RWPE2 (cell line): Measurements from ENCODE around the gene PEX14.
A peak's percentile ranks its signal among the peaks of the same experiment; 100 is the strongest.

Experiments
- ATAC-seq: fragments of 200-7000 bp; cut with Tn5 transposase; 3 replicates; pipeline ENCODE4 v1.9.1; 2021; ENCODE audit warnings: low read depth
- DNase-seq: peaks from one replicate; pipeline ENCODE4 v3.0.0-alpha.2; 2020; ENCODE audit warnings: low spot score
- H3K27ac ChIP-seq: fragments of 450-650 bp; 2 replicates; pipeline ENCODE4 v1.5.1; 2017; ENCODE audit warnings: mild to moderate bottlenecking; ENCODE audit not compliant: poor library complexity, severe bottlenecking
- H3K27me3 ChIP-seq: fragments of 250-450 bp; sonication (Bioruptor Pico); 2 replicates; pipeline ENCODE4 v1.5.1; 2021; ENCODE audit warnings: mild to moderate bottlenecking, moderate library complexity; ENCODE audit not compliant: insufficient read depth, poor library complexity, severe bottlenecking
- H3K36me3 ChIP-seq: fragments of 250-450 bp; sonication (Bioruptor Pico); 2 replicates; pipeline ENCODE4 v1.5.1; 2020; ENCODE audit warnings: low read depth, mild to moderate bottlenecking, moderate library complexity
- H3K4me1 ChIP-seq: fragments of 250-450 bp; sonication (Bioruptor Pico); 2 replicates; pipeline ENCODE4 v1.5.1; 2021; ENCODE audit warnings: mild to moderate bottlenecking, moderate library complexity; ENCODE audit not compliant: insufficient read depth, poor library complexity, severe bottlenecking
- H3K4me3 ChIP-seq: fragments of 250-450 bp; sonication (Bioruptor Pico); 2 replicates; pipeline ENCODE4 v1.5.1; 2021; ENCODE audit warnings: mild to moderate bottlenecking, moderate library complexity; ENCODE audit not compliant: severe bottlenecking
- H3K9me3 ChIP-seq: fragments of 250-450 bp; sonication (Bioruptor Pico); 2 replicates; pipeline ENCODE4 v1.5.1; 2021; ENCODE audit warnings: mild to moderate bottlenecking, moderate library complexity; ENCODE audit not compliant: severe bottlenecking
- TF ChIP-seq, protein P1 (sequence below): fragments of 450-650 bp; IDR thresholded peaks from one replicate; pipeline ENCODE4 v1.5.1; 2017; ENCODE audit warnings: mild to moderate bottlenecking, moderate library complexity; ENCODE audit not compliant: poor library complexity, severe bottlenecking

PEX14 gene

DNA sequence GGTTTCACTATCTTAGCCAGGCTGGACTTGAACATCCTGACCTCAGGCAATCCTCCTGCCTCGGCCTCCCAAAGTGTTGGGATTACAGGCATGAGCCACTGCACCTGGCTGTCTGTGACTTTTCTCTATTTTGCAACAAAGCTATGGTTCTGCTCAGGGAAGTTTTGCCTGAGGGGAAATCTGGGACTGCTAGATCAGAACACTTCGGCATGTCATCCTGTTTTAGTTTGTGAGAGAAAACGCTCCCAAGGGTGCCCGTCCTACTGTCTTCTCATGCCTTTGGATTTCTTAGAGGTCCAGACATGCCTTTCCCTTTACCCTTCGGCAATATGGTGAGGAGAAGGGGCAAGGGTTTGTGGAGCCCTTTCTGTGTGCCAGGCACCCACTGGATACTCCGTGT is 30.5 kb upstream of the PEX14 start:
- Histone ChIP-seq H3K4me3 (no peak overlapping the region), H3K27ac (no peak overlapping the region), H3K9me3 (no peaks in the 10 kb centered on the region), H3K27me3 (no peaks in the 10 kb centered on the region), H3K36me3 (peaks cover 14% of the 10 kb centered on the region), H3K4me1 (no peaks in the 10 kb centered on the region)
- DNase-seq, result no peak
- TF ChIP-seq, protein P1, sequence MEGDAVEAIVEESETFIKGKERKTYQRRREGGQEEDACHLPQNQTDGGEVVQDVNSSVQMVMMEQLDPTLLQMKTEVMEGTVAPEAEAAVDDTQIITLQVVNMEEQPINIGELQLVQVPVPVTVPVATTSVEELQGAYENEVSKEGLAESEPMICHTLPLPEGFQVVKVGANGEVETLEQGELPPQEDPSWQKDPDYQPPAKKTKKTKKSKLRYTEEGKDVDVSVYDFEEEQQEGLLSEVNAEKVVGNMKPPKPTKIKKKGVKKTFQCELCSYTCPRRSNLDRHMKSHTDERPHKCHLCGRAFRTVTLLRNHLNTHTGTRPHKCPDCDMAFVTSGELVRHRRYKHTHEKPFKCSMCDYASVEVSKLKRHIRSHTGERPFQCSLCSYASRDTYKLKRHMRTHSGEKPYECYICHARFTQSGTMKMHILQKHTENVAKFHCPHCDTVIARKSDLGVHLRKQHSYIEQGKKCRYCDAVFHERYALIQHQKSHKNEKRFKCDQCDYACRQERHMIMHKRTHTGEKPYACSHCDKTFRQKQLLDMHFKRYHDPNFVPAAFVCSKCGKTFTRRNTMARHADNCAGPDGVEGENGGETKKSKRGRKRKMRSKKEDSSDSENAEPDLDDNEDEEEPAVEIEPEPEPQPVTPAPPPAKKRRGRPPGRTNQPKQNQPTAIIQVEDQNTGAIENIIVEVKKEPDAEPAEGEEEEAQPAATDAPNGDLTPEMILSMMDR, result no peak
- ATAC-seq, result no peak

GRCh38 chr1:10444795-10445397 is 29.9 kb upstream of the PEX14 start:
- H3K4me3 ChIP-seq, result no peak overlapping the region
- no peak overlapping the region for H3K27ac ChIP-seq
- ATAC-seq (peak; percentile 35; the same call in 2 of the 3 replicates), DNase-seq (no peak)
- H3K27me3 ChIP-seq, result no peaks in the 10 kb centered on the region
- no peaks in the 10 kb centered on the region for H3K4me1 ChIP-seq
- peaks cover 14% of the 10 kb centered on the region for H3K36me3 ChIP-seq
- no peaks in the 10 kb centered on the region for H3K9me3 ChIP-seq
- TF ChIP-seq, protein P1, result no peak

DNA sequence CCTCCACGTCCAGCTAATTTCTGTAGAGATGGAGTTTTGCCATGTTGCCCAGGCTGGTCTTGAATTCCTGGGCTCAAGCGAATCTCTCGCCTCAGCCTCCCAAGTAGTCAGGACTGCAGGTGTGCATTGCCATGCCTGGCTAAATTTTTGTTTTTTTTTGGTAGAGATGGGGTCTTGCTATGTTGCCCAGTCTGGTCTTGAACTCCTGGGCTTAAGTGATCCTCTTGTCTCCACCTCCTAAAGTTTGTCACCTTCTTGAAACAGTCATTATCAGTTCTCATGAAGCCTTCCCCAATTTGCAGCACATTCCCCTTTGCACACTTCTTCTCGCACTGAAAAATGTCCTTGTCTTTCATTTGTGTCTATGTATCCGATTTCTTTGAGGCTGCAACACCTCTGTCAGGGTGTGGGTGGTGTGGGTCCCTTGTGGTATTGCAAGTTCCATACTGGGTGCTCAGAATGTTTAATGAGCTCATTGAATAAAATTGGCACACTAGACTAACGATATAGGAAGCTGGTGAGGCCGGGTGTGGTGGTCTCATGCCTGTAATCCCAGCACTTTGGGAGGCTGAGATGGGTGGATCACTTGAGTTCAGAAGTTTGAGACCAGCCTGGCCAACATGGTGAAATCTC is 27.8 kb upstream of the PEX14 start:
- no peaks in the 10 kb centered on the region for H3K9me3 ChIP-seq
- TF ChIP-seq, protein P1, result no peak
- no peak overlapping the region for H3K27ac ChIP-seq
- no peaks in the 10 kb centered on the region for H3K4me1 ChIP-seq
- H3K27me3 ChIP-seq, result no peaks in the 10 kb centered on the region
- no peak for DNase-seq
- ATAC-seq, result no peak
- no peak overlapping the region for H3K4me3 ChIP-seq
- peaks cover 12% of the 10 kb centered on the region for H3K36me3 ChIP-seq

- no peak for DNase-seq
- H3K27ac ChIP-seq, result no peak within 1 kb of the TSS
- no peak for ATAC-seq
- H3K4me3 ChIP-seq, result no peak within 1 kb of the TSS
- peaks cover 9% of the 10 kb centered on the region for H3K36me3 ChIP-seq
- no peaks in the 10 kb centered on the region for H3K27me3 ChIP-seq
- TF ChIP-seq, protein P1, result no peak
- H3K4me1 ChIP-seq, result no peaks in the 10 kb centered on the region
- no peaks in the 10 kb centered on the region for H3K9me3 ChIP-seq
Measured at GRCh38 chr1:10449751-10450150, 25.0 kb upstream of the PEX14 start, which contains the start of gene CORT. Gene CORT, plus strand, starts transcription at chr1:10450031. Its CDS starts 193 bp downstream, at chr1:10450224.

DNA sequence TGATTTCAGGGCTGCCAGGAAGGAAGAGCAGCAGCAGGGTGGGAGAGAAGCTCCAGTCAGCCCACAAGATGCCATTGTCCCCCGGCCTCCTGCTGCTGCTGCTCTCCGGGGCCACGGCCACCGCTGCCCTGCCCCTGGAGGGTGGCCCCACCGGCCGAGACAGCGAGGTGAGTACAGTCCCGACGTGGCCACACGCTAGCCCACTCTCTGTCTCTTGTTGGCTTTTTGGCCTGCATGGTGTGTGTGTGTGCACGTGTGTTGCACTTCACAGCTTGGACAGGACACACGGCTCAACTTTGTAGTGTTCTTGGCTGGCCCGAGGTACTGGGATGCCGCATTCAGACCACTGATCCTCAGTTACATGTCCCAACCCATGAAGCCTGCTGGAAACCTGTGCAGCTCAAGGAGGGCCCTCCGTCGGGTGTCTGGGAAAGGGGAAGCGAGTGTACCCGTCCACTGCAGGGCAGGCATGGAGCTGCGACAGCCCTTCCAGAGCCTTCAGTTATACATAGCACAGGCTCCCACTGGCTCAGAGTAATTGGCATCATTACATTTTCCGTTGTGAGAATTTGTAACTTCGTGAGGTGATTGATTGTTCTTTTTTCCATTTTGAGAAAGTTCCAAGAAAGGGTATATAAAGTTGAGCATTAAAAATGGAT is 24.5 kb upstream of the PEX14 start:
- ATAC-seq, result 0 out of 3 replicates have a peak, but pooled peaks have one; percentile 15
- Histone ChIP-seq H3K4me1 (no peaks in the 10 kb centered on the region), H3K36me3 (peaks cover 4% of the 10 kb centered on the region; the same call in 1 of the 2 replicates), H3K27ac (no peak overlapping the region), H3K9me3 (no peaks in the 10 kb centered on the region), H3K4me3 (no peak overlapping the region), H3K27me3 (no peaks in the 10 kb centered on the region)
- TF ChIP-seq, protein P1, result no peak
- no peak for DNase-seq
